HT-29 (cell line): ENCODE data around the gene SUV39H2. TPM values are rescaled to one million over a fixed set of nuclear protein-coding genes. Genes with fewer than 3 reads are reported as not detected.
"Not testable (repeated sequence)": the region's sequence is repeated elsewhere in the genome, so short reads cannot be mapped to it uniquely, and the experiment has no call there.

ENCODE experiments used
- DNase-seq: peaks from one replicate; pipeline ENCODE4 v3.0.0-alpha.2; 2015; ENCODE audit warnings: low spot score
- total RNA-seq: library from RNA; depleted of rRNA; stranded (reverse); fragments of >200 nt; shearing (Covaris generic); gene quantifications from 2 replicates; pipeline ENCODE4 v1.2.3, GENCODE V29; 2014; rRNA removed

The SUV39H2 gene
- total RNA-seq, result 8.2 and 11.8 TPM in 2 replicates

GRCh38 chr10:14878266-14879123 is at the start of gene SUV39H2:
TSS of gene SUV39H2 (plus strand) at chr10:14878866. CDS start at chr10:14878889, 23 bp downstream.
- peak; percentile 94 for DNase-seq

- no peak for DNase-seq
Observed at GRCh38 chr10:14833106-14833505, 45.6 kb upstream of the SUV39H2 start.

- no peak for DNase-seq
Observed at GRCh38 chr10:14836208-14836607, 42.5 kb upstream of the SUV39H2 start.

GRCh38 chr10:14837003-14837756 is 41.5 kb upstream of the SUV39H2 start:
- DNase-seq, result no peak

- peak; percentile 99 for DNase-seq
Observed at GRCh38 chr10:14837757-14838581, 40.7 kb upstream of the SUV39H2 start, which contains the start of the genes CDNF, HSPA14 and MSANTD7. TSS of gene CDNF (minus strand) at chr10:14838037. CDS start at chr10:14837946, 91 bp downstream. TSS of gene HSPA14 (plus strand) at chr10:14838306. CDS start at chr10:14838403, 97 bp downstream. TSS of gene MSANTD7 (plus strand) at chr10:14838306. CDS start at chr10:14842285, 3,979 bp downstream.

GRCh38 chr10:14838582-14839304 is 39.9 kb upstream of the SUV39H2 start:
- peak; percentile 42 for DNase-seq

- no peak for DNase-seq
Observed at GRCh38 chr10:14839305-14839695, 39.4 kb upstream of the SUV39H2 start.

GRCh38 chr10:14840178-14840577 is 38.5 kb upstream of the SUV39H2 start:
- DNase-seq, result no peak

GRCh38 chr10:14843327-14843988 is 35.2 kb upstream of the SUV39H2 start:
- DNase-seq, result no peak

- no peak for DNase-seq
Observed at GRCh38 chr10:14844948-14845347, 33.7 kb upstream of the SUV39H2 start.

- no peak for DNase-seq
Observed at GRCh38 chr10:14852236-14852635, 26.4 kb upstream of the SUV39H2 start.

GRCh38 chr10:14855453-14855852 is 23.2 kb upstream of the SUV39H2 start:
- DNase-seq, result no peak

GRCh38 chr10:14858338-14858960 is 20.2 kb upstream of the SUV39H2 start:
- DNase-seq, result no peak

- DNase-seq, result no peak
Observed at GRCh38 chr10:14859043-14859442, 19.6 kb upstream of the SUV39H2 start.

- DNase-seq, result no peak
Observed at GRCh38 chr10:14859775-14860174, 18.9 kb upstream of the SUV39H2 start.

GRCh38 chr10:14860791-14861190 is 17.9 kb upstream of the SUV39H2 start:
- DNase-seq, result peak; percentile 4

GRCh38 chr10:14864466-14864865 is 14.2 kb upstream of the SUV39H2 start:
- DNase-seq, result not testable (repeated sequence)

GRCh38 chr10:14864871-14865270 is 13.8 kb upstream of the SUV39H2 start:
- not testable (repeated sequence) for DNase-seq

- DNase-seq, result no peak
Observed at GRCh38 chr10:14873090-14873760, 5.4 kb upstream of the SUV39H2 start.
